GM12874 (cell line): ENCODE data around the gene OTUB2.

Experiments
- CTCF ChIP-seq: IDR thresholded peaks from 2 replicates; pipeline ENCODE4 v1.5.1; 2011; ENCODE audit warnings: low read depth, mild to moderate bottlenecking, control low read depth, low read length, moderate library complexity; ENCODE audit not compliant: insufficient read depth

The OTUB2 gene

GRCh38 chr14:93981316-93982229, 44.6 kb upstream of the OTUB2 start:
- no peak for TF ChIP-seq CTCF

GRCh38 chr14:93982230-93983007, 43.7 kb upstream of the OTUB2 start:
- no peak for TF ChIP-seq CTCF

GRCh38 chr14:93984070-93984469, 42.1 kb upstream of the OTUB2 start:
- TF ChIP-seq CTCF, result no peak

- no peak for TF ChIP-seq CTCF
Measured at GRCh38 chr14:93984987-93985410, 41.1 kb upstream of the OTUB2 start.

- TF ChIP-seq CTCF, result no peak
Measured at GRCh38 chr14:93986955-93987354, 39.2 kb upstream of the OTUB2 start.

GRCh38 chr14:93987376-93987775, 38.8 kb upstream of the OTUB2 start:
- no peak for TF ChIP-seq CTCF

- no peak for TF ChIP-seq CTCF
Measured at GRCh38 chr14:93987815-93988476, 38.2 kb upstream of the OTUB2 start.
